Right cardiac atrium (tissue), 5 donors: ENCODE results near the gene COL4A1. TPM values are rescaled to one million over a fixed set of nuclear protein-coding genes. Genes with fewer than 3 reads are reported as not detected.

Experiments
- ATAC-seq, 2 donors: fragments of 200-7000 bp; cut with Tn5 transposase; one replicate each; pipeline versions ENCODE4 v1.8.0 to v1.9.1; 2020; ENCODE audit warnings: moderate library complexity in 2 of 2, mild to moderate bottlenecking in 1 of 2
- DNase-seq, 3 donors: peaks; one replicate each; pipeline ENCODE4 v3.0.0-alpha.2; 2020
- H3K27ac ChIP-seq: one replicate; pipeline ENCODE4 v1.5.1; 2013; ENCODE audit warnings: mild to moderate bottlenecking, low read length, control low read depth, moderate library complexity
- H3K27me3 ChIP-seq: one replicate; pipeline ENCODE4 v1.6.1; 2013; ENCODE audit not compliant: control insufficient read depth, insufficient read depth
- H3K4me1 ChIP-seq: one replicate; pipeline ENCODE4 v1.6.1; 2013; ENCODE audit warnings: low read length; ENCODE audit not compliant: control insufficient read depth, insufficient read depth
- H3K4me3 ChIP-seq: one replicate; pipeline ENCODE4 v1.5.1; 2013; ENCODE audit warnings: low read length, control low read depth
- H3K9me3 ChIP-seq: one replicate; pipeline ENCODE4 v1.6.1; 2013; ENCODE audit warnings: low read length; ENCODE audit not compliant: control insufficient read depth
- WGBS: extraction: QIAGEN DNeasy Blood & Tissue Kit; methylation state at CpG from one replicate; pipeline ENCODE4 v1.1.7; 2013; 5-methylcytosine and 5-hydroxymethylcytosine counted together
- intact Hi-C, 4 donors: fragments of 100-400 bp; cut with DNase I; formaldehyde crosslinking; loops; one replicate each; pipeline versions ENCODE4 v1.11.0 to v1.14.0; 2022 to 2023
- microRNA-seq, 2 donors: library from miRNA; unstranded; fragments of <30 nt; microRNA quantifications; one replicate each; pipeline ENCODE4 v1.2.0, GENCODE V29; 2020 to 2021
- polyA plus RNA-seq: library from polyadenylated mRNA; stranded (reverse); fragments of 200-250 nt; gene quantifications from one replicate; pipeline ENCODE4 v1.2.3, GENCODE V29; 2013
- total RNA-seq, 4 donors: library from RNA; stranded (reverse); fragmentation: NEBNext Ultra II Directional; extraction: Animal tissue kit (Norgen Biotek cat#: 25700); gene quantifications; one replicate each; pipeline ENCODE4 v1.2.1, GENCODE V29; 2021
- donor health status: healthy with polysubstance abuse.
- donor health status: DM: no; HTN: yes; CAD: no.
- donor health status: DM: no; HTN: no; CAD: no.
- donor health status: DM: no; HTN: yes; CAD: no; lungs with severe emphysema.
- donor health status: DM: yes; HTN: yes; CAD: no.

COL4A1 gene
- total and polyA plus RNA-seq, 5 donors, result 69.8 to 267 (median 102) TPM

- Histone ChIP-seq H3K9me3 (peaks cover 2% of the 10 kb centered on the region), H3K27ac (no peak overlapping the region), H3K4me3 (no peak overlapping the region), H3K27me3 (no peaks in the 10 kb centered on the region), H3K4me1 (no peaks in the 10 kb centered on the region)
- WGBS, result 78% methylated on average over 2 of the region's 2 CpGs
- DNase-seq, result no peak
- no peak for ATAC-seq
- intact Hi-C loops, result loop anchor here (10.0 kb wide), 4 partner anchors 229 to 1139 kb away; partner anchors contain the start of gene IRS2 (in 3 of the 4)
These were observed 203.4 kb downstream of the COL4A1 start for GRCh38 chr13:110103534-110103933.

GRCh38 chr13:110103026-110103425, 203.9 kb downstream of the COL4A1 start:
- Histone ChIP-seq H3K27me3 (no peaks in the 10 kb centered on the region), H3K4me3 (no peak overlapping the region), H3K4me1 (no peaks in the 10 kb centered on the region), H3K9me3 (peaks cover 2% of the 10 kb centered on the region), H3K27ac (no peak overlapping the region)
- intact Hi-C loops, result loop anchor here (10.0 kb wide), 4 partner anchors 228 to 1138 kb away; partner anchors contain the start of gene IRS2 (in 3 of the 4)
- ATAC-seq, result no peak
- 64% methylated on average over 5 of the region's 5 CpGs for WGBS
- DNase-seq, result no peak

DNA sequence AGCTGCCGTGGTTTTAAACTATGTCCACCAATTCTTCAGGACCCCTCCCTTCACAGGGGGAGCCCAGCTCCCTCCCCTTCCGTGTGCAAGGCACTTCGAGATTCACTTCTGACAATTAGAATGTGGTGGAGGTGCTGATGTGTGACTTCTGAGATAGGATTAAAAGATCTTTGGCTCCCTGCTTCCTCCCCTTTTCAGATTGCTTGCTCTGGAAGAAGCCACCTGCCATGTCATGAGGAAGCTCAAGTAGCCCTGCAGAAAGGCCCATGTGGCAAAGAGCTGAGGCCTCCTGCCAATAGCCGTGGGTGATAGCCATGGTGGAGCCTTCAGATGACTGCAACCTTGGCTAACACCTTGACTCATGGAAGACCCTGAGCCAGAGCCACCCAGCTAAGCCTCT, 204.9 kb downstream of the COL4A1 start:
- peaks cover 2% of the 10 kb centered on the region for H3K9me3 ChIP-seq
- no peak overlapping the region for H3K27ac ChIP-seq
- ATAC-seq (no peak), DNase-seq (no peak)
- WGBS, result 81% methylated on average over 4 of the region's 4 CpGs
- no peak overlapping the region for H3K4me3 ChIP-seq
- intact Hi-C loops, result loop anchor here (10.0 kb wide), 4 partner anchors 227 to 1137 kb away; partner anchors contain the start of gene IRS2 (in 3 of the 4)
- H3K4me1 ChIP-seq, result no peaks in the 10 kb centered on the region
- H3K27me3 ChIP-seq, result no peaks in the 10 kb centered on the region

DNA sequence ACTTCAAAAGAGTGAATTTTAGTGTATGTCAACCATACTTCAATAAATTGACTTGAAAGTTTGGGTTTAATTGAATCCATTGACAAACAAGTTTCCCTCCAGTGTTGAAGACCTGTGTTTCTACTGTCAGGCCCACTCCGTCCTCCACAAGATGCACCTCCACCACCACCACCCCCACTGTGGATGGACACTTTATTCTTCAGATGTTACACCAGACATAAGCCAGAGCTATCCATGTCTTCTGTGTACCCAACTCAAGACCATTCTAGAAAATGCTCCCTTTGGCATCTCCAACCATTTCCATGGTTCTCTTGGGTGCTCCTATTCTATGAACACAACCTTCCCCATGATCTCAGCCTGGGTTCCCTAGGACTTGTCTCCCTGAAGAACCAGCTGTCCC, 207.0 kb downstream of the COL4A1 start:
- peaks cover 2% of the 10 kb centered on the region for H3K9me3 ChIP-seq
- H3K27me3 ChIP-seq, result no peaks in the 10 kb centered on the region
- ATAC-seq (no peak), DNase-seq (no peak)
- H3K4me3 ChIP-seq, result no peak overlapping the region
- 91% methylated on average over 1 of the region's 1 CpG for WGBS
- H3K27ac ChIP-seq, result no peak overlapping the region
- intact Hi-C loops, result loop anchor here (10.0 kb wide), 4 partner anchors 225 to 1135 kb away; partner anchors contain the start of gene IRS2 (in 3 of the 4)
- no peaks in the 10 kb centered on the region for H3K4me1 ChIP-seq

Small RNAs within 50 kb of the gene (microRNA-seq; reads per million reads assigned to microRNA genes)
- gene MIR8073, result 0 reads per million in 2 donors

Other genes with a start within 250 kb of the COL4A1 start
- gene COL4A2, start 127 bp upstream of the COL4A1 start, total RNA-seq, result 100 to 1,000 TPM in 3 of 4 donors, 10 to 100 TPM in 1; 84.7 to 268 (median 123) TPM
- gene COL4A2, start 127 bp upstream of the COL4A1 start, polyA plus RNA-seq, result 101 TPM